ENCODE results near the gene OVOL1.

- TF ChIP-seq CTCF (IDR thresholded peaks at IDR 0.05 in 8 of 11, conservative IDR thresholded peaks at IDR 0.05 in 3 of 11) (no peak), POLR2AphosphoS5 (IDR thresholded peaks at IDR 0.05) (no peak)
Observed at GRCh38 chr11:65811764-65812475, 25.1 kb downstream of the OVOL1 start.
